Stomach (tissue), 9 donors: Measurements from ENCODE around the gene CD300LD. TPM values are rescaled to one million over a fixed set of nuclear protein-coding genes. Genes with fewer than 3 reads are reported as not detected.

Experiments used
- DNase-seq, 2 donors: peaks; one replicate each; pipeline versions ENCODE4 v3.0.0 to v3.0.0-alpha.2; 2013 to 2019
- H3K27ac ChIP-seq, 5 donors: fragments of 200-600 bp in 4 of 5; sonication (generic) in 4 of 5; one replicate each; pipeline ENCODE4 v1.5.1; 2013 to 2019; ENCODE audit warnings: mild to moderate bottlenecking in 1 of 5, moderate library complexity in 1 of 5
- H3K27me3 ChIP-seq, 3 donors: fragments of 200-600 bp; sonication (generic); one replicate each; pipeline ENCODE4 v1.5.1; 2017 to 2019; ENCODE audit warnings: mixed run types in 1 of 3
- H3K36me3 ChIP-seq, 4 donors: fragments of 200-600 bp; sonication (generic); 1 replicate in 3 of 4; 2 replicates in 1 of 4; pipeline ENCODE4 v1.5.1; 2016 to 2019
- H3K4me1 ChIP-seq, 4 donors: fragments of 200-600 bp; sonication (generic); one replicate each; pipeline ENCODE4 v1.5.1; 2016 to 2019
- H3K4me3 ChIP-seq, 4 donors: fragments of 200-600 bp; sonication (generic) in 3 of 4; one replicate each; pipeline ENCODE4 v1.5.1; 2016 to 2019; ENCODE audit warnings: mild to moderate bottlenecking in 1 of 4
- H3K9me3 ChIP-seq, 4 donors: fragments of 200-600 bp; sonication (generic); one replicate each; pipeline ENCODE4 v1.5.1; 2016 to 2019
- EP300 ChIP-seq: sonication (generic); formaldehyde crosslinking; IDR thresholded peaks from one replicate; pipeline ENCODE4 v1.6.1; 2017; ENCODE audit warnings: antibody characterized with exemption
- POLR2A ChIP-seq, 4 donors: fragments of 450-650 bp; IDR thresholded peaks; one replicate each; pipeline ENCODE4 v1.6.1; 2016; ENCODE audit warnings: antibody characterized with exemption in 4 of 4, control low read depth in 2 of 4, mild to moderate bottlenecking in 1 of 4, moderate library complexity in 1 of 4
- POLR2AphosphoS5 ChIP-seq, 3 donors: sonication (generic); formaldehyde crosslinking; IDR thresholded peaks; one replicate each; pipeline ENCODE4 v1.6.1; 2016; ENCODE audit warnings: antibody characterized with exemption in 3 of 3
- WGBS, 5 donors: extraction: QIAGEN DNeasy Blood & Tissue Kit in 3 of 5; methylation state at CpG; one replicate each; pipeline versions ENCODE4 v1.1.5 to v1.1.7; 2013 to 2018; 5-methylcytosine and 5-hydroxymethylcytosine counted together
- intact Hi-C: fragments of 100-400 bp; cut with DNase I; formaldehyde crosslinking; loops from one replicate; pipeline ENCODE4 v1.15.1; 2023; ENCODE audit warnings: low total_unique reads
- polyA plus RNA-seq, 3 donors: library from polyadenylated mRNA; stranded (reverse); fragments of 200-250 nt; gene quantifications; one replicate each; pipeline ENCODE4 v1.2.3, GENCODE V29; 2013
- total RNA-seq, 5 donors: library from RNA; depleted of rRNA; stranded (reverse); fragments of >200 nt; gene quantifications; one replicate each; pipeline versions ENCODE4 v1.1.0 to v1.2.3, GENCODE V29; 2014 to 2016
- TF ChIP-seq, protein P1 (sequence below), 7 experiments: fragments of 450-650 bp in 4 of 7; fragments of 200-600 bp in 3 of 7; sonication (generic) in 3 of 7; IDR thresholded peaks; one replicate each; pipeline ENCODE4 v1.5.1; 2016 to 2019; ENCODE audit warnings: antibody characterized with exemption in 7 of 7, control low read depth in 2 of 7, mild to moderate bottlenecking in 1 of 7
- donor health status: healthy with polysubstance abuse.
- donor health status: Bipolar disorder and iron deficiency.
- donor health status: healthy.

The CD300LD gene
- total and polyA plus RNA-seq, 8 donors, result not detected

DNA sequence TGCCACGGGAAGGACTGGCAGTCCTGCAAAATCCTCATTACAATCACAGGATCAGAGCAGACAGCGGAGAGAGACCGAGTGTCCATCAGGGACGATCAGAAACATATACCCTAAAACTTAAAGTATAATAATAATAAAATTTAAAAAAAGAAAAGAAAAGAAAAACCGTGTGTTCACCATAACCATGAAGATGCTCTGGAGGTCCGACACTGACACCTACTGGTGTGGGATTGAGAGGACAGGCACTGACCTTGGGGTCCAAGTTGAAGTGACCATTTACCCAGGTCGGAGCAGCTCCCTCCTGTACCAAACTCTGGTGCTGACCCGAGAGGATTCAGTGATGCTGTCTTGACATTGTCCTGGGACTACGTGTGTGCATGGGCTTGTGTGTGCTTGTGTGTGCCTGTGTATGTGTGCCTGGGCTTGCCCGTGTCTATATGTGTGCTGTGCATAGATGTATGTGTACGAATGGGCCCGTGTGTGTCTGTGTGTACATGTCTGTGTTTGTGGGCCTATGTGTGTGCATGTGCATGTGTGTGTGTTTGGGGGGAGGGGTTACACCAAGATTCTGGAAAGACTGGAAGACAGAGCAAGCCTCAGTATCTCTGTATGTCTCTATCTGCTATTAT is 10.0 kb upstream of the CD300LD start:
- WGBS, 5 donors, result 44 to 55% (median 49%) methylated on average over 10 to 12 of the region's 12 CpGs
- H3K9me3 ChIP-seq, result no peaks in the 10 kb centered on the region
- peak in 1 of 2 donors; percentile 54 for DNase-seq
- no peaks in the 10 kb centered on the region for H3K36me3 ChIP-seq
- no peak overlapping the region for H3K27ac ChIP-seq
- no peak for TF ChIP-seq EP300
- TF ChIP-seq, protein P1, sequence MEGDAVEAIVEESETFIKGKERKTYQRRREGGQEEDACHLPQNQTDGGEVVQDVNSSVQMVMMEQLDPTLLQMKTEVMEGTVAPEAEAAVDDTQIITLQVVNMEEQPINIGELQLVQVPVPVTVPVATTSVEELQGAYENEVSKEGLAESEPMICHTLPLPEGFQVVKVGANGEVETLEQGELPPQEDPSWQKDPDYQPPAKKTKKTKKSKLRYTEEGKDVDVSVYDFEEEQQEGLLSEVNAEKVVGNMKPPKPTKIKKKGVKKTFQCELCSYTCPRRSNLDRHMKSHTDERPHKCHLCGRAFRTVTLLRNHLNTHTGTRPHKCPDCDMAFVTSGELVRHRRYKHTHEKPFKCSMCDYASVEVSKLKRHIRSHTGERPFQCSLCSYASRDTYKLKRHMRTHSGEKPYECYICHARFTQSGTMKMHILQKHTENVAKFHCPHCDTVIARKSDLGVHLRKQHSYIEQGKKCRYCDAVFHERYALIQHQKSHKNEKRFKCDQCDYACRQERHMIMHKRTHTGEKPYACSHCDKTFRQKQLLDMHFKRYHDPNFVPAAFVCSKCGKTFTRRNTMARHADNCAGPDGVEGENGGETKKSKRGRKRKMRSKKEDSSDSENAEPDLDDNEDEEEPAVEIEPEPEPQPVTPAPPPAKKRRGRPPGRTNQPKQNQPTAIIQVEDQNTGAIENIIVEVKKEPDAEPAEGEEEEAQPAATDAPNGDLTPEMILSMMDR (IDR thresholded peaks at IDR 0.05), result peak in 4 of 7 experiments; percentile 16 to 42 (median 42)
- no peak overlapping the region for H3K4me3 ChIP-seq
- peaks cover 0 to 51% (median 12%) of the 10 kb centered on the region in 3 donors for H3K27me3 ChIP-seq
- intact Hi-C loops, result no loop called here
- peaks cover 0 to 18% (median 2%) of the 10 kb centered on the region in 4 donors for H3K4me1 ChIP-seq

DNA sequence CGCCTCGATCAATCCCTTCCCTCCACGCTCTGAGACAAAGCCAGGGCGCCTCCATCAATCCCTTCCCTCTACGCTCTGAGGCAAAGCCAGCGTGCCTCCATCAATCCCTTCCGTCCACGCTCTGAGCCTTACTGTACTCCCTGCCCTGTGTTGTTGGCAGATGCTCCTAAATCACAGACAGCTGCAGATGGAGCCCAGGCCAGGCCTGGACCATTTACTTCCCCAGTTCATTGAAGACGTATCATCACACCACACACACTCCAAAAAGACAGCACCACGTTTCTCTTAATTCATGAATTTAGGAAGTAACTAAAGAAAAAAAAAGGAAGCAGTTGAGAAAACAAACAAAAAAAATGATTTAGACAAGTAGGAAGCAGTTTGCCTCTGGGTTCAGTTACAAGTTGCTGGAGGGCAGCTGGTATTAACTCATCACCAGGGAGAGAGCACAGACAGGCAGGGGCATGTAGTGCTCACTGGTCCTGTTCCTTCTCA is 7.4 kb upstream of the CD300LD start:
- no peak overlapping the region for H3K27ac ChIP-seq
- no peak for TF ChIP-seq EP300
- no peak for TF ChIP-seq POLR2AphosphoS5 (IDR thresholded peaks at IDR 0.05)
- TF ChIP-seq, protein P1 (IDR thresholded peaks at IDR 0.05), result no peak
- no peak for TF ChIP-seq POLR2A (IDR thresholded peaks at IDR 0.05)
- H3K36me3 ChIP-seq, result no peaks in the 10 kb centered on the region
- peaks cover 0 to 57% (median 12%) of the 10 kb centered on the region in 3 donors for H3K27me3 ChIP-seq
- peak in 1 of 2 donors; percentile 38 for DNase-seq
- intact Hi-C loops, result no loop called here
- 35 to 58% (median 53%) methylated on average over 10 of the region's 10 CpGs for WGBS, 5 donors
- peaks cover 0 to 5% (median 0%) of the 10 kb centered on the region in 4 donors for H3K4me1 ChIP-seq
- H3K9me3 ChIP-seq, result no peaks in the 10 kb centered on the region
- no peak overlapping the region for H3K4me3 ChIP-seq

DNA sequence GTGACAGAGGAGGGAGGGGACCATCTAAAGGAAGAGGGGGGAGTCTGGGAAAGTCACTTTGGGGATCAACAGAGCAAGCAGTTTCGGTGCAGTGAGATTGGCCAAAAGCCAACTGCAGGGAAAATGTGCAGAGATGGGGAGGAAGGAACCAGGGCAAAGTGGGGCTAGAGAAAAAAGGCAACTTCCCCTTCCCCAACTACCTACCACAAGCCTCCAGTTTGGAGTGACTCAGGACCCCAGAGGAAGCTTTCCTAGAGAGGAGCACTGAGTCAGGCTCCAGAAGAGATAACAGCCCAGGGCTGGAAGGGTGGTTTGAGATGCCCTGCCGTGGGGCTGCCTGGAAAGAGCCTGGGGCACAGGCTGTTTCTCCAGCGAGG is 6.9 kb upstream of the CD300LD start:
- TF ChIP-seq POLR2A (IDR thresholded peaks at IDR 0.05) (no peak), EP300 (no peak), POLR2AphosphoS5 (IDR thresholded peaks at IDR 0.05) (no peak)
- TF ChIP-seq, protein P1 (IDR thresholded peaks at IDR 0.05), result no peak
- H3K36me3 ChIP-seq, result no peaks in the 10 kb centered on the region
- H3K4me3 ChIP-seq, result no peak overlapping the region
- 13 to 36% (median 17%) methylated on average over 3 of the region's 3 CpGs for WGBS, 5 donors
- H3K4me1 ChIP-seq, result peaks cover 0 to 5% (median 0%) of the 10 kb centered on the region in 4 donors
- intact Hi-C loops, result no loop called here
- no peak for DNase-seq
- peaks cover 0 to 56% (median 10%) of the 10 kb centered on the region in 3 donors for H3K27me3 ChIP-seq
- no peaks in the 10 kb centered on the region for H3K9me3 ChIP-seq
- no peak overlapping the region for H3K27ac ChIP-seq

DNA sequence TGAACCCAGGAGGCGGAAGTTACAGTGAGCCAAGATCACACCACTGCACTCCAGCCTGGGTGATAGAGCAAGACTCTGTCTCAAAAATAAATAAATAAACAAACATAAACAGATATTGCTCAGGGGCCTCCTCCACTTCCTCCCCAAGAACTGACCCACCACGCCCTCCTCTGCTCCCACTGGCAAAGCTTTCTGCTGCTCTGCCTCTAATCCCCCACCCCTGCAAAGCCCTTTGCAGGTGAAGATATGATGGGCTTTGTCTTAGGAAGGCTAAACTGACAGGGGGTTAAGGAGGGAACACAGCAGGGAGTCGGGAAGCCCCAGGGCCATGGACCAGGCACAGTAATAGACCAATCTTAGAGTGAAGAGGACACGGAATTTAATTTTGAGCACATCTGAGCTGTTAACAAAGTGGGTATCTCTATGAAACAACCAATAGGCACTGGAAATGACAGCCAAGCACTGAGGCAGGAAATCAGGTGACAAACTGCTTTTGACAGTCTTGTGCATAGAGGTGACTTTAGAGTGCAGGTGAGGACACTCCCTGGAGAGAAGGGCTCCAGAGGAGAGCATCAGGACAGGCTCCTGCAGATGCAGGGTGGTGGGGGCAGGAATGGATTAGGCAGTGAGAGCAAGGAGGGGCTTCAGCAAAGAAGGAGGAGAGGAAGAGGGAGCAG is 6.4 kb upstream of the CD300LD start:
- Histone ChIP-seq H3K9me3 (no peaks in the 10 kb centered on the region), H3K4me3 (no peak overlapping the region), H3K27me3 (peaks cover 0 to 57% (median 7%) of the 10 kb centered on the region in 3 donors), H3K4me1 (peaks cover 0 to 5% (median 0%) of the 10 kb centered on the region in 4 donors), H3K36me3 (no peaks in the 10 kb centered on the region), H3K27ac (no peak overlapping the region)
- WGBS, 5 donors, result 51 to 79% (median 64%) methylated on average over 4 of the region's 4 CpGs
- intact Hi-C loops, result no loop called here
- no peak for DNase-seq
- TF ChIP-seq EP300, result no peak
- TF ChIP-seq, protein P1 (IDR thresholded peaks at IDR 0.05), result no peak
- no peak for TF ChIP-seq POLR2AphosphoS5 (IDR thresholded peaks at IDR 0.05)
- TF ChIP-seq POLR2A (IDR thresholded peaks at IDR 0.05), result no peak
